ENCODE measurements around the gene SKIC2.

Gene SKIC2

GRCh38 chr6:31915351-31915750, 43.6 kb upstream of the SKIC2 start:
- no peaks in the 10 kb centered on the region for H3F3A ChIP-seq (ENCODE audit: control insufficient read depth, insufficient read depth)
- H4K20me1 ChIP-seq (ENCODE audit: control insufficient read depth, insufficient read depth, low read depth, low read length), result no peaks in the 10 kb centered on the region
- H3K4me2 ChIP-seq (ENCODE audit: low read length), result no peak overlapping the region
- H3K27ac ChIP-seq (ENCODE audit: low read depth, low read length), result no peak overlapping the region
- no peaks in the 10 kb centered on the region for H3K9me2 ChIP-seq (replicated peaks; ENCODE audit: control insufficient read depth, low read length)
- no peak for TF ChIP-seq EZH2phosphoT487 (IDR thresholded peaks at IDR 0.05; ENCODE audit: borderline replicate concordance, low read length)
- TF ChIP-seq, protein P1, sequence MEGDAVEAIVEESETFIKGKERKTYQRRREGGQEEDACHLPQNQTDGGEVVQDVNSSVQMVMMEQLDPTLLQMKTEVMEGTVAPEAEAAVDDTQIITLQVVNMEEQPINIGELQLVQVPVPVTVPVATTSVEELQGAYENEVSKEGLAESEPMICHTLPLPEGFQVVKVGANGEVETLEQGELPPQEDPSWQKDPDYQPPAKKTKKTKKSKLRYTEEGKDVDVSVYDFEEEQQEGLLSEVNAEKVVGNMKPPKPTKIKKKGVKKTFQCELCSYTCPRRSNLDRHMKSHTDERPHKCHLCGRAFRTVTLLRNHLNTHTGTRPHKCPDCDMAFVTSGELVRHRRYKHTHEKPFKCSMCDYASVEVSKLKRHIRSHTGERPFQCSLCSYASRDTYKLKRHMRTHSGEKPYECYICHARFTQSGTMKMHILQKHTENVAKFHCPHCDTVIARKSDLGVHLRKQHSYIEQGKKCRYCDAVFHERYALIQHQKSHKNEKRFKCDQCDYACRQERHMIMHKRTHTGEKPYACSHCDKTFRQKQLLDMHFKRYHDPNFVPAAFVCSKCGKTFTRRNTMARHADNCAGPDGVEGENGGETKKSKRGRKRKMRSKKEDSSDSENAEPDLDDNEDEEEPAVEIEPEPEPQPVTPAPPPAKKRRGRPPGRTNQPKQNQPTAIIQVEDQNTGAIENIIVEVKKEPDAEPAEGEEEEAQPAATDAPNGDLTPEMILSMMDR (IDR thresholded peaks at IDR 0.05; ENCODE audit: low read depth, low read length, poor library complexity, severe bottlenecking), result no peak
- H3K4me3 ChIP-seq (ENCODE audit: low read length), result no peak overlapping the region
- H3K27me3 ChIP-seq (ENCODE audit: control insufficient read depth, low read length), result peaks cover 1% of the 10 kb centered on the region
- H3K36me3 ChIP-seq (ENCODE audit: control insufficient read depth, low read length), result no peaks in the 10 kb centered on the region
- H3K79me2 ChIP-seq (ENCODE audit: control insufficient read depth, low read length), result no peaks in the 10 kb centered on the region
- no peaks in the 10 kb centered on the region for H3K9me3 ChIP-seq (ENCODE audit: control insufficient read depth, insufficient read depth, low read length)
- peaks cover 7% of the 10 kb centered on the region for H3K4me1 ChIP-seq (ENCODE audit: control insufficient read depth, low read length)

DNA sequence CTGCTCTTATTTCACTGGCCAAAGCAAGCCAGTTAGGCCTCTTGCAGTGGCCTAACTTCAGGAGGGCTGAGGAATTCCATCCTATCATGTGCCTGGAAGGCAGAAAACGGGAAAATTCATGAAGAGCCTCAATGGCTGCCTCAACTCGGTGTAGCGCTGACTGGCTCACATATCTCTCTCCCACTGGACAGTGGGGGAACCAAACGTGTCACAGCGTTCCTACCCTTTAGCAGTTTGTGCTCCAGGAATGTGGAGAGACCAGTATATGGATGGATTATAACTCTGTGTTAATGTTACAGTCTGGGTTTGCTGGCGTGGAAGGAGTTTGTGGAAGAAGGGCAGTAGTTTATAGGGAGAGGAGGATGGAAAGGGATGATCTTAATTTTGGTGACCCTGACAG, 43.2 kb upstream of the SKIC2 start:
- TF ChIP-seq, protein P1 (IDR thresholded peaks at IDR 0.05; ENCODE audit: low read depth, low read length, poor library complexity, severe bottlenecking), result no peak
- TF ChIP-seq EZH2phosphoT487 (IDR thresholded peaks at IDR 0.05; ENCODE audit: borderline replicate concordance, low read length), result no peak
- Histone ChIP-seq H3F3A (ENCODE audit: control insufficient read depth, insufficient read depth) (no peaks in the 10 kb centered on the region), H3K27me3 (ENCODE audit: control insufficient read depth, low read length) (no peaks in the 10 kb centered on the region; the same call in 1 of the 2 replicates), H3K4me3 (ENCODE audit: low read length) (no peak overlapping the region), H3K9me2 (replicated peaks; ENCODE audit: control insufficient read depth, low read length) (no peaks in the 10 kb centered on the region), H3K9me3 (ENCODE audit: control insufficient read depth, insufficient read depth, low read length) (no peaks in the 10 kb centered on the region), H3K79me2 (ENCODE audit: control insufficient read depth, low read length) (no peaks in the 10 kb centered on the region), H3K4me2 (ENCODE audit: low read length) (no peak overlapping the region), H3K36me3 (ENCODE audit: control insufficient read depth, low read length) (no peaks in the 10 kb centered on the region), H4K20me1 (ENCODE audit: control insufficient read depth, insufficient read depth, low read depth, low read length) (no peaks in the 10 kb centered on the region), H3K27ac (ENCODE audit: low read depth, low read length) (no peak overlapping the region), H3K4me1 (ENCODE audit: control insufficient read depth, low read length) (peaks cover 7% of the 10 kb centered on the region)

DNA sequence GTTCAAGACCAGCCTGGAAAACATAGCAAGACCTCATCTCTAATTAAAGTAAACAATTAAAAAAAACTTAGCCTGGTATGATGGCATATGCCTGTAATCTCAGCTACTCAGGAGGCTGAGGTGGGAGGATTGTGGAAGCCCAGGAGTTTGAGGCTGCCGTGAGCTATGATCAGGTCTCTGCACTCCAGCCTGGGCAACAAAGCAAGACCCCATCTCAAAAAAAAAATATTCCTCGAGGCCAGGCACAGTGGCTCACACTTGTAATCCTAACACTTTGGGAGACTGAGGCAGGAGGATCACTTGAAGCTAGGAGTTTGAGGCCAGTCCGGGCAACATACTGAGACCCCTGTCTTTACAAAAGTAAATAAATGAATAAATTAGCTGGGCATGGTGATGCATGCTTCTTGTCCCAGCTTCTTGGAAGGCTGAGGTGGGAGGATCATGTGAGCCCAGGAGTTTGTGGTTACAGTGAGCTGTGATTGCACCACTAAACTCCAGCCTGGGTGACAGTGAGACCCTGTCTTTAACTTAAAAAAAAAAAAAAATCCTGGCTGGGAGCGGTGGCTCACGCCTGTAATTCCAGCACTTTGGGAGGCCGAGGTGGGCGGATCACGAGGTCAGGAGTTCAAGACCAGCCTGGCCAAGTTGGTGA, 40.8 kb upstream of the SKIC2 start:
- no peaks in the 10 kb centered on the region for H4K20me1 ChIP-seq (ENCODE audit: control insufficient read depth, insufficient read depth, low read depth, low read length)
- H3K27me3 ChIP-seq (ENCODE audit: control insufficient read depth, low read length), result no peaks in the 10 kb centered on the region; the same call in 1 of the 2 replicates
- no peaks in the 10 kb centered on the region for H3K9me3 ChIP-seq (ENCODE audit: control insufficient read depth, insufficient read depth, low read length)
- peaks cover 7% of the 10 kb centered on the region for H3K4me1 ChIP-seq (ENCODE audit: control insufficient read depth, low read length)
- H3F3A ChIP-seq (ENCODE audit: control insufficient read depth, insufficient read depth), result no peaks in the 10 kb centered on the region
- TF ChIP-seq EZH2phosphoT487 (IDR thresholded peaks at IDR 0.05; ENCODE audit: borderline replicate concordance, low read length), result no peak
- TF ChIP-seq, protein P1 (IDR thresholded peaks at IDR 0.05; ENCODE audit: low read depth, low read length, poor library complexity, severe bottlenecking), result no peak
- no peaks in the 10 kb centered on the region for H3K9me2 ChIP-seq (replicated peaks; ENCODE audit: control insufficient read depth, low read length)
- no peaks in the 10 kb centered on the region for H3K36me3 ChIP-seq (ENCODE audit: control insufficient read depth, low read length)
- H3K79me2 ChIP-seq (ENCODE audit: control insufficient read depth, low read length), result no peaks in the 10 kb centered on the region
- no peak overlapping the region for H3K4me2 ChIP-seq (ENCODE audit: low read length)
- H3K27ac ChIP-seq (ENCODE audit: low read depth, low read length), result no peak overlapping the region
- no peak overlapping the region for H3K4me3 ChIP-seq (ENCODE audit: low read length)
